Panc1 (cell line): ENCODE measurements around the gene MLPH. TPM values are rescaled to one million over a fixed set of nuclear protein-coding genes. Genes with fewer than 3 reads are reported as not detected.

Experiments
- ATAC-seq: fragments of 200-7000 bp; cut with Tn5 transposase; 2 replicates; pipeline ENCODE4 v1.9.1; 2020; ENCODE audit warnings: mild to moderate bottlenecking, moderate library complexity
- BruUV-seq: library from RNA; stranded (reverse); fragments of 400-500 nt; replicated peaks from 2 replicates; lab custom pipeline; 2021; lab: Mats Ljungman, UMichigan
- CTCF ChIA-PET: fragments of 300-600 bp; sonication (Branson Sonifier 250); formaldehyde crosslinking; loops from one replicate; lab custom pipeline; 2022; ENCODE audit warnings: antibody characterized with exemption; lab: Charles Lee
- POLR2A ChIA-PET: fragments of 300-600 bp; sonication (Branson Sonifier 250); formaldehyde crosslinking; loops from one replicate; lab custom pipeline; 2022; ENCODE audit warnings: antibody characterized with exemption; lab: Charles Lee
- DNase-seq: peaks from one replicate; pipeline ENCODE4 v3.0.0-alpha.2; 2010; ENCODE audit warnings: low read depth, low spot score
- H3K27ac ChIP-seq: 2 replicates; pipeline ENCODE4 v1.5.1; 2011; ENCODE audit warnings: mild to moderate bottlenecking, low read length, inconsistent platforms
- H3K27me3 ChIP-seq: fragments of 200-500 bp; sonication (Bioruptor generic); 2 replicates; pipeline ENCODE4 v1.6.0; 2014; ENCODE audit warnings: low read length, inconsistent platforms; ENCODE audit not compliant: control insufficient read depth, insufficient read depth
- H3K36me3 ChIP-seq: fragments of 200-500 bp; sonication (Bioruptor generic); 2 replicates; pipeline ENCODE4 v1.5.1; 2014; ENCODE audit warnings: inconsistent platforms, mild to moderate bottlenecking, low read length, moderate library complexity; ENCODE audit not compliant: control insufficient read depth, insufficient read depth
- H3K4me1 ChIP-seq: 2 replicates; pipeline ENCODE4 v1.5.1; 2011; ENCODE audit warnings: inconsistent platforms, mild to moderate bottlenecking, low read length, moderate library complexity; ENCODE audit not compliant: control insufficient read depth, insufficient read depth
- H3K4me3 ChIP-seq, 2 experiments: 2 replicates each; pipeline ENCODE4 v1.5.1; 2011 to 2012; ENCODE audit warnings: low read depth in 2 of 2, low read length in 2 of 2, mild to moderate bottlenecking in 2 of 2, inconsistent platforms in 1 of 2, moderate library complexity in 1 of 2
- H3K9me3 ChIP-seq: fragments of 200-500 bp; sonication (Bioruptor generic); 2 replicates; pipeline ENCODE4 v1.5.1; 2014; ENCODE audit warnings: low read depth, mild to moderate bottlenecking, inconsistent platforms, low read length, moderate library complexity; ENCODE audit not compliant: control insufficient read depth, insufficient read depth
- POLR2AphosphoS5 ChIP-seq: IDR thresholded peaks from 2 replicates; pipeline ENCODE4 v1.6.1; 2012; ENCODE audit warnings: mild to moderate bottlenecking, low read depth, low read length, moderate library complexity
- SIN3A ChIP-seq: IDR thresholded peaks from 2 replicates; pipeline ENCODE4 v1.6.1; 2012; ENCODE audit warnings: low read depth, mild to moderate bottlenecking, low read length, moderate library complexity, borderline replicate concordance; ENCODE audit not compliant: insufficient read depth
- TCF7L2 ChIP-seq: IDR thresholded peaks from 2 replicates; pipeline ENCODE4 v1.6.1; 2011; ENCODE audit warnings: mild to moderate bottlenecking, low read depth, low read length, inconsistent platforms
- in situ Hi-C: cut with HindIII; loops from 2 replicates; pipeline ENCODE4 v1.10.0; 2016; ENCODE audit warnings: low sequenced_read_pairs, low pct_unique_long_range_greater_than_20kb
- intact Hi-C: fragments of 100-400 bp; cut with micrococcal nuclease; formaldehyde crosslinking; loops from one replicate; pipeline ENCODE4 v1.10.0; 2022; ENCODE audit not compliant: unreplicated experiment
- total RNA-seq: library from RNA; stranded (reverse); gene quantifications from one replicate; pipeline ENCODE4 v1.2.1, GENCODE V29; 2021; ENCODE audit not compliant: unreplicated experiment
- TF ChIP-seq, protein P1 (sequence below): fragments of 450-650 bp; IDR thresholded peaks from 2 replicates; pipeline ENCODE4 v1.5.1; 2017; ENCODE audit warnings: mild to moderate bottlenecking
- TF ChIP-seq, protein P2 (sequence below), 2 experiments: IDR thresholded peaks; 2 replicates each; pipeline ENCODE4 v1.6.1; 2011 to 2012; ENCODE audit warnings: low read depth in 2 of 2, control low read depth in 1 of 2, low read length in 1 of 2, mild to moderate bottlenecking in 1 of 2, moderate library complexity in 1 of 2; ENCODE audit not compliant: insufficient read depth in 1 of 2

The MLPH gene
- total RNA-seq, 1 experiment from 2014 or later: 60.2 TPM

DNA sequence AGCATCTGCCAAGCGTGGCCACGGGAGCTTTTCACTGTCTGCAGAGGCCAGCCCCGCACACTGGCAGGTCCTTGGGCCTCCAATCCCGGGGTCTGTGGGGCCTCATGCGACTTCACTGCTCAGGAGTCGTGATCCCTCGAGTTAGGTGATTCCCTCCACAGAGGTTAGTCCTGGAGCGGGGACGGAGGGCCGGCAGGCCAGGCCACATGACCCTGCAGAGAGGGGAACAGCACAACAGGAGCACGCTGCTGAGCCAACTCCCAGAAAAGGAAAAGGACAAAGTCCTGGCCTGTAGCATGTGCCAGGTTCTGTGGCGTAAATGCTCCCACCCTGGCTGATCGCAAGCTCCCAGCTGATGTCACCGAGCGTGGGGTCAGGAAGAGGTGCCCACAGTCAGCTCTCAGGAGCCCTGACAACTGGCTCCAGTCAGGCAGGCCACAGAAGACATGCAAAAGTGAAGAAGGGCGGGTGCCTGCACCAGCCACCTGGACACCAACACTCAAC, 64.1 kb downstream of the MLPH start:
- TF ChIP-seq, protein P1, sequence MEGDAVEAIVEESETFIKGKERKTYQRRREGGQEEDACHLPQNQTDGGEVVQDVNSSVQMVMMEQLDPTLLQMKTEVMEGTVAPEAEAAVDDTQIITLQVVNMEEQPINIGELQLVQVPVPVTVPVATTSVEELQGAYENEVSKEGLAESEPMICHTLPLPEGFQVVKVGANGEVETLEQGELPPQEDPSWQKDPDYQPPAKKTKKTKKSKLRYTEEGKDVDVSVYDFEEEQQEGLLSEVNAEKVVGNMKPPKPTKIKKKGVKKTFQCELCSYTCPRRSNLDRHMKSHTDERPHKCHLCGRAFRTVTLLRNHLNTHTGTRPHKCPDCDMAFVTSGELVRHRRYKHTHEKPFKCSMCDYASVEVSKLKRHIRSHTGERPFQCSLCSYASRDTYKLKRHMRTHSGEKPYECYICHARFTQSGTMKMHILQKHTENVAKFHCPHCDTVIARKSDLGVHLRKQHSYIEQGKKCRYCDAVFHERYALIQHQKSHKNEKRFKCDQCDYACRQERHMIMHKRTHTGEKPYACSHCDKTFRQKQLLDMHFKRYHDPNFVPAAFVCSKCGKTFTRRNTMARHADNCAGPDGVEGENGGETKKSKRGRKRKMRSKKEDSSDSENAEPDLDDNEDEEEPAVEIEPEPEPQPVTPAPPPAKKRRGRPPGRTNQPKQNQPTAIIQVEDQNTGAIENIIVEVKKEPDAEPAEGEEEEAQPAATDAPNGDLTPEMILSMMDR: no peak
- Histone ChIP-seq H3K4me3 (no peak overlapping the region), H3K27me3 (no peaks in the 10 kb centered on the region), H3K27ac (no peak overlapping the region), H3K36me3 (no peaks in the 10 kb centered on the region), H3K9me3 (no peaks in the 10 kb centered on the region), H3K4me1 (no peaks in the 10 kb centered on the region)
- CTCF ChIA-PET: no interaction called here
- no peak for DNase-seq
- BruUV-seq: no TSS peak
- POLR2A ChIA-PET: no interaction called here
- in situ Hi-C loops (no loop called here), intact Hi-C loops (no loop called here)
- no peak for ATAC-seq

DNA sequence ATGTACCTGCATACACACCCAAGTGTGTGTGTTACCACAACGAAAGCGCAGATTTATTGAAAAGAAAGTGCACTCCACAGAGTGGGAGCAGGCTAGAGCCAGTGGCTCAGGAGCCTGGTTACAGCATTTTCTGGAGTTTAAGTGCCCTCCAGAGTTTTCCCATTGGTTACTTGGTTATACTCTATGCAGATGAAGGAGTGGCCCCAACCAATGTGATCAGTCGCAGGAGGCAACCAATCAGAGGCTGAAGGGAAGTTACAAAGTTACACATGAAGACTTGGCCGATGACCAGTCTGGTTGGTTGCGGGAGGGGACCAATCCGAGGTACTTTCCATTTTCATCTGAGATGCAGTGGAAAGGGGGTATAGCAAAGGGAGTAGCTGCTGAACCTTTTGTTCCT, 65.9 kb downstream of the MLPH start:
- intact Hi-C loops (no loop called here), in situ Hi-C loops (no loop called here)
- Histone ChIP-seq H3K4me3 (no peak overlapping the region), H3K27ac (no peak overlapping the region), H3K27me3 (no peaks in the 10 kb centered on the region), H3K4me1 (no peaks in the 10 kb centered on the region), H3K9me3 (no peaks in the 10 kb centered on the region), H3K36me3 (no peaks in the 10 kb centered on the region)
- TF ChIP-seq, protein P1: no peak
- TF ChIP-seq SIN3A: no peak
- TF ChIP-seq TCF7L2: no peak
- TF ChIP-seq, protein P2, sequence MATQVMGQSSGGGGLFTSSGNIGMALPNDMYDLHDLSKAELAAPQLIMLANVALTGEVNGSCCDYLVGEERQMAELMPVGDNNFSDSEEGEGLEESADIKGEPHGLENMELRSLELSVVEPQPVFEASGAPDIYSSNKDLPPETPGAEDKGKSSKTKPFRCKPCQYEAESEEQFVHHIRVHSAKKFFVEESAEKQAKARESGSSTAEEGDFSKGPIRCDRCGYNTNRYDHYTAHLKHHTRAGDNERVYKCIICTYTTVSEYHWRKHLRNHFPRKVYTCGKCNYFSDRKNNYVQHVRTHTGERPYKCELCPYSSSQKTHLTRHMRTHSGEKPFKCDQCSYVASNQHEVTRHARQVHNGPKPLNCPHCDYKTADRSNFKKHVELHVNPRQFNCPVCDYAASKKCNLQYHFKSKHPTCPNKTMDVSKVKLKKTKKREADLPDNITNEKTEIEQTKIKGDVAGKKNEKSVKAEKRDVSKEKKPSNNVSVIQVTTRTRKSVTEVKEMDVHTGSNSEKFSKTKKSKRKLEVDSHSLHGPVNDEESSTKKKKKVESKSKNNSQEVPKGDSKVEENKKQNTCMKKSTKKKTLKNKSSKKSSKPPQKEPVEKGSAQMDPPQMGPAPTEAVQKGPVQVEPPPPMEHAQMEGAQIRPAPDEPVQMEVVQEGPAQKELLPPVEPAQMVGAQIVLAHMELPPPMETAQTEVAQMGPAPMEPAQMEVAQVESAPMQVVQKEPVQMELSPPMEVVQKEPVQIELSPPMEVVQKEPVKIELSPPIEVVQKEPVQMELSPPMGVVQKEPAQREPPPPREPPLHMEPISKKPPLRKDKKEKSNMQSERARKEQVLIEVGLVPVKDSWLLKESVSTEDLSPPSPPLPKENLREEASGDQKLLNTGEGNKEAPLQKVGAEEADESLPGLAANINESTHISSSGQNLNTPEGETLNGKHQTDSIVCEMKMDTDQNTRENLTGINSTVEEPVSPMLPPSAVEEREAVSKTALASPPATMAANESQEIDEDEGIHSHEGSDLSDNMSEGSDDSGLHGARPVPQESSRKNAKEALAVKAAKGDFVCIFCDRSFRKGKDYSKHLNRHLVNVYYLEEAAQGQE (IDR thresholded peaks at IDR 0.05; ENCODE audit: insufficient read depth in 1 of 2, low read depth in 2 of 2, low read length in 1 of 2): no peak
- TF ChIP-seq POLR2AphosphoS5: no peak
- ChIA-PET CTCF (no interaction called here), POLR2A (no interaction called here)
- ATAC-seq (no peak), DNase-seq (no peak)
- BruUV-seq: no TSS peak

DNA sequence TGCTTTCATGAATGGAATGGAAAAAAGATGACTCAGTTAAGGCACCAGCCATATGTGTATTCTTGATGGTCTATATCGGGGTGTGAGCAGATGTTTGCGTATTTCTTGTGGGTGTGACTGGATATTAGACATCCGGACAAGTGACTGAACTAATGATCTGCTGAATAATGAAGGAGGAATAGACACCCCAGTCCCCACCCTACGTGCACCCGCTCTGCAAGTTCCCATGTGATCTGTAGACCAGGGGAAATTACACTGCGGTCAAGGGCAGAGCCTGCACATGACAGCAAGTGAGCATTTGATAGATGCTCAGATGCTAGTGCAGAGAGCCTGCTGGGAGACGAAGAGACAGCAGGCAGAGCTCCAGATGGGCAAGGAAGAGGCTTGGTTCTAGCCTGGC, 66.9 kb downstream of the MLPH start:
- no peak for ATAC-seq
- intact Hi-C loops (no loop called here), in situ Hi-C loops (no loop called here)
- no peak for DNase-seq
- ChIA-PET POLR2A (no interaction called here), CTCF (no interaction called here)
- BruUV-seq: no TSS peak
- no peaks in the 10 kb centered on the region for H3K9me3 ChIP-seq
- TF ChIP-seq TCF7L2 (no peak), POLR2AphosphoS5 (no peak), SIN3A (no peak)
- TF ChIP-seq, protein P1: no peak
- TF ChIP-seq, protein P2 (IDR thresholded peaks at IDR 0.05; ENCODE audit: insufficient read depth in 1 of 2, low read depth in 2 of 2, low read length in 1 of 2): no peak
- no peaks in the 10 kb centered on the region for H3K36me3 ChIP-seq
- no peaks in the 10 kb centered on the region for H3K4me1 ChIP-seq
- no peak overlapping the region for H3K4me3 ChIP-seq
- no peak overlapping the region for H3K27ac ChIP-seq
- no peaks in the 10 kb centered on the region for H3K27me3 ChIP-seq
